WTC11 (cell line): Measurements from ENCODE around the gene THUMPD3. TPM values are rescaled to one million over a fixed set of nuclear protein-coding genes. Genes with fewer than 3 reads are reported as not detected.

Experiments
- ATAC-seq: fragments of 200-7000 bp; cut with Tn5 transposase; 2 replicates; pipeline ENCODE4 v1.10.0; 2021; ENCODE audit warnings: mild to moderate bottlenecking, moderate library complexity
- CTCF ChIA-PET: fragments of 300-600 bp; sonication (Branson Sonifier 250); formaldehyde crosslinking; loops from one replicate; lab custom pipeline; 2021; ENCODE audit warnings: antibody characterized with exemption; lab: Charles Lee
- POLR2A ChIA-PET: fragments of 350-600 bp; sonication (Branson Sonifier 250); formaldehyde crosslinking; loops from one replicate; lab custom pipeline; 2021; ENCODE audit warnings: antibody characterized with exemption; lab: Charles Lee
- DNase-seq: peaks from one replicate; pipeline ENCODE4 v3.0.0; 2021; ENCODE audit warnings: low spot score
- H3K27ac Mint-ChIP-seq: 2 replicates; pipeline ENCODE4 v1.8.0; 2021; ENCODE audit warnings: mixed read lengths
- H3K27me3 Mint-ChIP-seq: 2 replicates; pipeline ENCODE4 v1.8.0; 2021; ENCODE audit warnings: low read depth, mild to moderate bottlenecking, moderate library complexity, mixed read lengths
- H3K36me3 Mint-ChIP-seq: 2 replicates; pipeline ENCODE4 v1.8.0; 2021; ENCODE audit warnings: mixed read lengths
- H3K4me1 Mint-ChIP-seq: 2 replicates; pipeline ENCODE4 v1.8.0; 2022; ENCODE audit warnings: mixed read lengths
- H3K4me3 Mint-ChIP-seq: 2 replicates; pipeline ENCODE4 v1.8.0; 2021; ENCODE audit warnings: mild to moderate bottlenecking, moderate library complexity, mixed read lengths
- H3K9me3 Mint-ChIP-seq: 2 replicates; pipeline ENCODE4 v1.8.0; 2021; ENCODE audit warnings: mixed read lengths
- ETV6 ChIP-seq: sonication (generic); formaldehyde crosslinking; IDR thresholded peaks from 2 replicates; pipeline ENCODE4 v1.8.1; 2022; ENCODE audit warnings: mild to moderate bottlenecking, missing genetic modification reagents
- JAZF1 ChIP-seq: fragments of 250-450 bp; sonication (Bioruptor Pico); IDR thresholded peaks from 2 replicates; pipeline ENCODE4 v1.9.0; 2021; ENCODE audit warnings: moderate library complexity, mild to moderate bottlenecking, inconsistent platforms
- KAT7 ChIP-seq: sonication (generic); formaldehyde crosslinking; IDR thresholded peaks from 2 replicates; pipeline ENCODE4 v1.8.1; 2023; ENCODE audit warnings: missing genetic modification reagents, mild to moderate bottlenecking, borderline replicate concordance
- NFYB ChIP-seq: sonication (generic); formaldehyde crosslinking; conservative IDR thresholded peaks from 2 replicates; pipeline ENCODE4 v1.8.0; 2022; ENCODE audit warnings: low read depth, missing genetic modification reagents
- TEAD1 ChIP-seq: sonication (generic); formaldehyde crosslinking; IDR thresholded peaks from 2 replicates; pipeline ENCODE4 v1.8.0; 2022; ENCODE audit warnings: mild to moderate bottlenecking, missing genetic modification reagents
- TEAD4 ChIP-seq: sonication (generic); formaldehyde crosslinking; IDR thresholded peaks from 2 replicates; pipeline ENCODE4 v1.8.0; 2022; ENCODE audit warnings: mild to moderate bottlenecking, missing genetic modification reagents
- ZBTB21 ChIP-seq: sonication (generic); formaldehyde crosslinking; IDR thresholded peaks from 2 replicates; pipeline ENCODE4 v1.8.1; 2023; ENCODE audit warnings: mild to moderate bottlenecking, missing genetic modification reagents, borderline replicate concordance
- ZNF121 ChIP-seq: sonication (generic); formaldehyde crosslinking; IDR thresholded peaks from 2 replicates; pipeline ENCODE4 v1.8.0; 2023; ENCODE audit warnings: missing genetic modification reagents
- total RNA-seq: library from RNA; stranded (reverse); gene quantifications from 3 replicates; pipeline ENCODE4 v1.2.3, GENCODE V29; 2021
- TF ChIP-seq, protein P1 (sequence below): sonication (generic); formaldehyde crosslinking; IDR thresholded peaks from 2 replicates; pipeline ENCODE4 v1.8.1; 2022; ENCODE audit warnings: low read depth, mild to moderate bottlenecking, moderate library complexity, missing genetic modification reagents, borderline replicate concordance
- TF ChIP-seq, protein P2 (sequence below): sonication (generic); formaldehyde crosslinking; IDR thresholded peaks from 2 replicates; pipeline ENCODE4 v1.8.0; 2023; ENCODE audit warnings: mild to moderate bottlenecking, missing genetic modification reagents
- TF ChIP-seq, protein P3 (sequence below): sonication (generic); formaldehyde crosslinking; IDR thresholded peaks from 2 replicates; pipeline ENCODE4 v1.8.0; 2023; ENCODE audit warnings: missing genetic modification reagents
- TF ChIP-seq, protein P4 (sequence below): sonication (generic); formaldehyde crosslinking; IDR thresholded peaks from 2 replicates; pipeline ENCODE4 v1.8.1; 2022; ENCODE audit warnings: mild to moderate bottlenecking, missing genetic modification reagents, moderate library complexity, borderline replicate concordance
- TF ChIP-seq, protein P5 (sequence below): sonication (generic); formaldehyde crosslinking; IDR thresholded peaks from 2 replicates; pipeline ENCODE4 v1.8.0; 2022; ENCODE audit warnings: mild to moderate bottlenecking, missing genetic modification reagents
- TF ChIP-seq, protein P6 (sequence below): fragments of 250-450 bp; sonication (Bioruptor Pico); IDR thresholded peaks from 2 replicates; pipeline ENCODE4 v1.9.0; 2021; ENCODE audit warnings: mild to moderate bottlenecking

Gene THUMPD3
- total RNA-seq, 1 experiment from 2014 or later = 67.5 TPM

DNA sequence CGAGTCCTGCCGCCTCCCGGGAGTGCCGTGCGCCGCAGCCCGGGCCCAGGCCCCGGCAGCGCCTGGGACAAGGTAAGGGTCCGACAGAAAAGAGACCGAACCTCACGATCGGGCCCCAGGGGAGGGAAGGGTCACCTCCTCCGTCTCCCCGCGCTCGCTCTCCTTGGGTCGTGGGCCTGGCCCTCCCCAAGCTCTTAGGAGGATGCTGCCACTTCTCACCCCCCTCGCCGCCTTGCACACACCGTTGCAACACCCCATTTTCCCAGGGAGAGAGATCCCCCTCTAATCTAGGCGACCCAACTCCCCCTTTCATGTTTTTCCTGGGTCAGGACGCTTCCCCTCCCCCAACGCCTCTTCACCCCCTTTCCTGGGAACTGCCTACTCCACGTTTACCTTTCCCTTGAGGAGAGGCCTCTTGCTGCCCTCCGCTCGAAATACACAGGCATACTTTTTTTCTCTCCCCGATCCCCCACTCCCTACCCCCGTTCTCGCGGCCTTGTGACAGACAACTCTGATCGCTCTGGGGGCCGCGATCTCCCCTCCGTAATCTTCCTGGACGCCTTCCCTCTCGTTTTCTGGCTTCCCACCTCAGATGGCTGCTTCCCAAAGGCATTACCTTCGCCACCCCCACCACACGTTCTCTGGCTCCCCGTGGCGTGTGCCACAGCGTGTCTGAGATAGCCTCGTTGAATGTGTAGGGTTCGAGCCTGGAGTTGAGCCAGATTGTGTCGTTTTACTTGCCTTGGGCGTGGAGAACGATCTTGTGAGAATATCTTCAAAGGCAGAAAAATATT lies 35.2 kb downstream of the THUMPD3 start (continued):
- TF ChIP-seq, protein P1, sequence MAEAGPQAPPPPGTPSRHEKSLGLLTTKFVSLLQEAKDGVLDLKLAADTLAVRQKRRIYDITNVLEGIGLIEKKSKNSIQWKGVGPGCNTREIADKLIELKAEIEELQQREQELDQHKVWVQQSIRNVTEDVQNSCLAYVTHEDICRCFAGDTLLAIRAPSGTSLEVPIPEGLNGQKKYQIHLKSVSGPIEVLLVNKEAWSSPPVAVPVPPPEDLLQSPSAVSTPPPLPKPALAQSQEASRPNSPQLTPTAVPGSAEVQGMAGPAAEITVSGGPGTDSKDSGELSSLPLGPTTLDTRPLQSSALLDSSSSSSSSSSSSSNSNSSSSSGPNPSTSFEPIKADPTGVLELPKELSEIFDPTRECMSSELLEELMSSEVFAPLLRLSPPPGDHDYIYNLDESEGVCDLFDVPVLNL = peak; percentile 33; the same call in 1 of the 2 replicates
- TF ChIP-seq, protein P2, sequence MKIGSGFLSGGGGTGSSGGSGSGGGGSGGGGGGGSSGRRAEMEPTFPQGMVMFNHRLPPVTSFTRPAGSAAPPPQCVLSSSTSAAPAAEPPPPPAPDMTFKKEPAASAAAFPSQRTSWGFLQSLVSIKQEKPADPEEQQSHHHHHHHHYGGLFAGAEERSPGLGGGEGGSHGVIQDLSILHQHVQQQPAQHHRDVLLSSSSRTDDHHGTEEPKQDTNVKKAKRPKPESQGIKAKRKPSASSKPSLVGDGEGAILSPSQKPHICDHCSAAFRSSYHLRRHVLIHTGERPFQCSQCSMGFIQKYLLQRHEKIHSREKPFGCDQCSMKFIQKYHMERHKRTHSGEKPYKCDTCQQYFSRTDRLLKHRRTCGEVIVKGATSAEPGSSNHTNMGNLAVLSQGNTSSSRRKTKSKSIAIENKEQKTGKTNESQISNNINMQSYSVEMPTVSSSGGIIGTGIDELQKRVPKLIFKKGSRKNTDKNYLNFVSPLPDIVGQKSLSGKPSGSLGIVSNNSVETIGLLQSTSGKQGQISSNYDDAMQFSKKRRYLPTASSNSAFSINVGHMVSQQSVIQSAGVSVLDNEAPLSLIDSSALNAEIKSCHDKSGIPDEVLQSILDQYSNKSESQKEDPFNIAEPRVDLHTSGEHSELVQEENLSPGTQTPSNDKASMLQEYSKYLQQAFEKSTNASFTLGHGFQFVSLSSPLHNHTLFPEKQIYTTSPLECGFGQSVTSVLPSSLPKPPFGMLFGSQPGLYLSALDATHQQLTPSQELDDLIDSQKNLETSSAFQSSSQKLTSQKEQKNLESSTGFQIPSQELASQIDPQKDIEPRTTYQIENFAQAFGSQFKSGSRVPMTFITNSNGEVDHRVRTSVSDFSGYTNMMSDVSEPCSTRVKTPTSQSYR (CRISPR knock-in tag) = peak; percentile 2

DNA sequence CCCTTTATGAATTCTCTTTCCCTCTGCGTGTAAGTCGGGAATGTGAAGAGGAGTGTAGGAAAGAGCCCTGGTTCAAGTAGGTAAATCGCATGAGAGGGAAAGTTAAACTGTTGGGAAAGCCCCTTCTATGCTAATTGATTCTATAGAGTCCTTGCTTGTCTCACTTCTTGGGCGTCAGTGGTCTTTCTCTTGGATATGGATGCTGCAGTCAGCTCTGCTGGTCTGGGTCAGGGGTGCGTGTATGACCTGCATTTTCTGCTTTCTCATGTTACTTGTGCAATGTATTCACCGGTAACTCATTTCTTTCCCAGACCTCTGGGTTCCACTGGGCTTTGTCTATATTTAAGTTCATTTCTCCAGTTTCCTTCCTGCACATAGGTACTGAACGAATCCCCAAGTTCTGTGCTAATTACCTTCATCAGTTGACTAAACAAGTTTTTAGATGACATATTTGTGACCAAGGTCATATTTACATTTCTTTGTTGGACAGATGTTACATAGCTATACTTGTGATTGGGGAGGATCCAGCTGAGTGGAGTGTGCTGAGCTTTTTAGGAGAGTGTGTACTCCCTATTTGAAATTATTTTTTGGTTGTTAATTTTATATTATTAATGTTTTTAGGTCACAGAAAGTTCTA lies 36.0 kb downstream of the THUMPD3 start:
- no peaks in the 10 kb centered on the region for H3K9me3 Mint-ChIP-seq
- H3K4me1 Mint-ChIP-seq = peaks cover 66% of the 10 kb centered on the region
- ChIA-PET CTCF (interaction anchor here (1.0 to 1.7 kb wide), 2 partner anchors 36 to 45 kb away, joined by 3 to 7 read pairs; partner anchors contain the start of gene THUMPD3), POLR2A (interaction anchor here (0.9 to 4.6 kb wide), 5 partner anchors 9 to 36 kb away, joined by 4 to 36 read pairs (median 6); partner anchors contain the start of gene THUMPD3)
- no peaks in the 10 kb centered on the region for H3K27me3 Mint-ChIP-seq
- peaks cover 26% of the 10 kb centered on the region for H3K36me3 Mint-ChIP-seq
- ATAC-seq = no peak
- no peak for DNase-seq
- no peak for TF ChIP-seq TEAD4 (CRISPR knock-in tag)
- 0 out of 2 replicates have a peak, but pooled peaks have one; percentile 15 for TF ChIP-seq TEAD1
- TF ChIP-seq, protein P2 (CRISPR knock-in tag) = 0 out of 2 replicates have a peak, but pooled peaks have one; percentile 8
- peak overlapping the region; percentile 100 for H3K27ac Mint-ChIP-seq
- H3K4me3 Mint-ChIP-seq = peak overlapping the region; percentile 100

DNA sequence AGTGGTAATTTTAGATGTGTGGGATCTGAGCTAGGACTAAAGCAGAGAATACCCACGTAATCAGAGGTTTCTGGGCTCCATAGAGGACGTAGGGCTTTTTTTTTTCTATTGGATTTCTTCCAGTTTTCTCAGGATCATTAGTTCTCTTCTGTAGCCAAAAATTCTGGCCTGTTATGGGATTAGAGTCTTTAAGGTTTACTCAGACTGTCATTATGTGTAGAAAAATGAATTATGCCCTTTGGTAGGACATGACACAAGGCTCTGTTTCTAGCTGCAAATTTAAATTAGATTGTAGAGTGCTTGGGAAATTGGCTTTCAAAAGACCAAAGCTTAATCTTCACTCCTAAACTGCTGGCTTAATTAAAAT lies 36.5 kb downstream of the THUMPD3 start:
- DNase-seq (no peak), ATAC-seq (no peak)
- Mint-ChIP-seq H3K36me3 (peaks cover 25% of the 10 kb centered on the region), H3K27ac (peak overlapping the region; percentile 73), H3K9me3 (no peaks in the 10 kb centered on the region), H3K27me3 (no peaks in the 10 kb centered on the region), H3K4me1 (peaks cover 64% of the 10 kb centered on the region), H3K4me3 (peak overlapping the region; percentile 100)
- CTCF ChIA-PET = interaction anchor here (0.5 to 1.7 kb wide), 5 partner anchors 12 to 91 kb away, joined by 3 to 7 read pairs (median 3); partner anchors contain the start of gene THUMPD3
- POLR2A ChIA-PET = interaction anchor here (0.9 to 4.6 kb wide), 6 partner anchors 9 to 37 kb away, joined by 3 to 36 read pairs (median 6); partner anchors contain the start of gene THUMPD3
- no peak for TF ChIP-seq ZNF121 (CRISPR knock-in tag)
- no peak for TF ChIP-seq TEAD4 (CRISPR knock-in tag)
- TF ChIP-seq, protein P3, sequence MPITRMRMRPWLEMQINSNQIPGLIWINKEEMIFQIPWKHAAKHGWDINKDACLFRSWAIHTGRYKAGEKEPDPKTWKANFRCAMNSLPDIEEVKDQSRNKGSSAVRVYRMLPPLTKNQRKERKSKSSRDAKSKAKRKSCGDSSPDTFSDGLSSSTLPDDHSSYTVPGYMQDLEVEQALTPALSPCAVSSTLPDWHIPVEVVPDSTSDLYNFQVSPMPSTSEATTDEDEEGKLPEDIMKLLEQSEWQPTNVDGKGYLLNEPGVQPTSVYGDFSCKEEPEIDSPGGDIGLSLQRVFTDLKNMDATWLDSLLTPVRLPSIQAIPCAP (CRISPR knock-in tag) = no peak
- no peak for TF ChIP-seq JAZF1
- TF ChIP-seq KAT7 = no peak
- TF ChIP-seq, protein P4, sequence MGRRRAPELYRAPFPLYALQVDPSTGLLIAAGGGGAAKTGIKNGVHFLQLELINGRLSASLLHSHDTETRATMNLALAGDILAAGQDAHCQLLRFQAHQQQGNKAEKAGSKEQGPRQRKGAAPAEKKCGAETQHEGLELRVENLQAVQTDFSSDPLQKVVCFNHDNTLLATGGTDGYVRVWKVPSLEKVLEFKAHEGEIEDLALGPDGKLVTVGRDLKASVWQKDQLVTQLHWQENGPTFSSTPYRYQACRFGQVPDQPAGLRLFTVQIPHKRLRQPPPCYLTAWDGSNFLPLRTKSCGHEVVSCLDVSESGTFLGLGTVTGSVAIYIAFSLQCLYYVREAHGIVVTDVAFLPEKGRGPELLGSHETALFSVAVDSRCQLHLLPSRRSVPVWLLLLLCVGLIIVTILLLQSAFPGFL (CRISPR knock-in tag) = no peak
- TF ChIP-seq, protein P5, sequence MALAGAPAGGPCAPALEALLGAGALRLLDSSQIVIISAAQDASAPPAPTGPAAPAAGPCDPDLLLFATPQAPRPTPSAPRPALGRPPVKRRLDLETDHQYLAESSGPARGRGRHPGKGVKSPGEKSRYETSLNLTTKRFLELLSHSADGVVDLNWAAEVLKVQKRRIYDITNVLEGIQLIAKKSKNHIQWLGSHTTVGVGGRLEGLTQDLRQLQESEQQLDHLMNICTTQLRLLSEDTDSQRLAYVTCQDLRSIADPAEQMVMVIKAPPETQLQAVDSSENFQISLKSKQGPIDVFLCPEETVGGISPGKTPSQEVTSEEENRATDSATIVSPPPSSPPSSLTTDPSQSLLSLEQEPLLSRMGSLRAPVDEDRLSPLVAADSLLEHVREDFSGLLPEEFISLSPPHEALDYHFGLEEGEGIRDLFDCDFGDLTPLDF (CRISPR knock-in tag) = no peak
- TF ChIP-seq ZBTB21 (CRISPR knock-in tag) = no peak
- TF ChIP-seq NFYB (CRISPR knock-in tag) = no peak
- no peak for TF ChIP-seq ETV6 (CRISPR knock-in tag)
- TF ChIP-seq, protein P6, sequence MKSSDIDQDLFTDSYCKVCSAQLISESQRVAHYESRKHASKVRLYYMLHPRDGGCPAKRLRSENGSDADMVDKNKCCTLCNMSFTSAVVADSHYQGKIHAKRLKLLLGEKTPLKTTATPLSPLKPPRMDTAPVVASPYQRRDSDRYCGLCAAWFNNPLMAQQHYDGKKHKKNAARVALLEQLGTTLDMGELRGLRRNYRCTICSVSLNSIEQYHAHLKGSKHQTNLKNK (CRISPR knock-in tag) = no peak
